Chondrocyte (in vitro differentiated cells): ENCODE results near the gene HBZ. TPM values are rescaled to one million over a fixed set of nuclear protein-coding genes. Genes with fewer than 3 reads are reported as not detected.

Experiments used
- DNase-seq: peaks from one replicate; pipeline ENCODE4 v3.0.0; 2021; ENCODE audit warnings: mixed read lengths, low spot score
- H3K27ac Mint-ChIP-seq: one replicate; pipeline ENCODE4 v1.8.0; 2021; ENCODE audit warnings: mild to moderate bottlenecking, moderate library complexity, mixed read lengths; ENCODE audit not compliant: unreplicated experiment
- H3K27me3 Mint-ChIP-seq: 2 replicates; pipeline ENCODE4 v1.8.0; 2021; ENCODE audit warnings: low read depth, mixed read lengths
- H3K36me3 Mint-ChIP-seq: 2 replicates; pipeline ENCODE4 v1.8.0; 2021; ENCODE audit warnings: low read depth, mixed read lengths
- H3K4me1 Mint-ChIP-seq: 2 replicates; pipeline ENCODE4 v1.8.0; 2021; ENCODE audit warnings: low read depth, mild to moderate bottlenecking, mixed read lengths
- H3K4me3 Mint-ChIP-seq: one replicate; pipeline ENCODE4 v1.8.0; 2021; ENCODE audit warnings: mild to moderate bottlenecking, moderate library complexity, mixed read lengths; ENCODE audit not compliant: unreplicated experiment
- H3K9me3 Mint-ChIP-seq: 2 replicates; pipeline ENCODE4 v1.8.0; 2021; ENCODE audit warnings: low read depth, mixed read lengths
- CTCF ChIP-seq: fragments of 200-600 bp; sonication (generic); IDR thresholded peaks from 2 replicates; pipeline ENCODE4 v1.5.0; 2021; ENCODE audit warnings: antibody characterized with exemption, mild to moderate bottlenecking, moderate library complexity
- total RNA-seq: library from RNA; stranded (reverse); gene quantifications from 3 replicates; pipeline ENCODE4 v1.2.1, GENCODE V29; 2021

Gene HBZ
- total RNA-seq, 1 donor from 2014 or later: not detected

- Mint-ChIP-seq H3K27me3 (no peaks in the 10 kb centered on the region), H3K4me1 (peaks cover 17% of the 10 kb centered on the region), H3K27ac (peak overlapping the region; percentile 61), H3K4me3 (peak overlapping the region; percentile 80), H3K9me3 (no peaks in the 10 kb centered on the region), H3K36me3 (no peaks in the 10 kb centered on the region)
- TF ChIP-seq CTCF: no peak
- no peak for DNase-seq
Observed at GRCh38 chr16:138049-138417, 14.4 kb upstream of the HBZ start.

- H3K4me1 Mint-ChIP-seq: peaks cover 12% of the 10 kb centered on the region
- TF ChIP-seq CTCF: no peak
- H3K27ac Mint-ChIP-seq: no peak overlapping the region
- H3K4me3 Mint-ChIP-seq: no peak overlapping the region
- no peaks in the 10 kb centered on the region for H3K36me3 Mint-ChIP-seq
- DNase-seq: no peak
- no peaks in the 10 kb centered on the region for H3K9me3 Mint-ChIP-seq
- H3K27me3 Mint-ChIP-seq: no peaks in the 10 kb centered on the region
Observed at GRCh38 chr16:140175-140857, 12.1 kb upstream of the HBZ start.

GRCh38 chr16:142405-142967 lies 10.0 kb upstream of the HBZ start:
- DNase-seq: no peak
- Mint-ChIP-seq H3K27me3 (no peaks in the 10 kb centered on the region), H3K27ac (no peak overlapping the region), H3K4me1 (peaks cover 5% of the 10 kb centered on the region), H3K36me3 (no peaks in the 10 kb centered on the region), H3K4me3 (no peak overlapping the region), H3K9me3 (no peaks in the 10 kb centered on the region)
- no peak for TF ChIP-seq CTCF

- H3K27ac Mint-ChIP-seq: no peak overlapping the region
- no peaks in the 10 kb centered on the region for H3K9me3 Mint-ChIP-seq
- no peak for TF ChIP-seq CTCF
- no peaks in the 10 kb centered on the region for H3K36me3 Mint-ChIP-seq
- DNase-seq: no peak
- H3K4me1 Mint-ChIP-seq: peaks cover 5% of the 10 kb centered on the region
- no peaks in the 10 kb centered on the region for H3K27me3 Mint-ChIP-seq
- H3K4me3 Mint-ChIP-seq: no peak overlapping the region
Observed at GRCh38 chr16:143047-143446, 9.4 kb upstream of the HBZ start.

GRCh38 chr16:143456-143855 lies 9.0 kb upstream of the HBZ start:
- Mint-ChIP-seq H3K27me3 (no peaks in the 10 kb centered on the region), H3K4me1 (peaks cover 5% of the 10 kb centered on the region), H3K36me3 (no peaks in the 10 kb centered on the region), H3K9me3 (no peaks in the 10 kb centered on the region), H3K4me3 (no peak overlapping the region), H3K27ac (no peak overlapping the region)
- no peak for DNase-seq
- no peak for TF ChIP-seq CTCF
